Loucy (cell line): ENCODE measurements around the gene DGKI.

ENCODE experiments used
- H2AFZ ChIP-seq: fragments of 200-600 bp; sonication (generic); 2 replicates; pipeline ENCODE4 v1.6.0; 2016; ENCODE audit warnings: antibody characterized with exemption, mild to moderate bottlenecking, low read length, moderate library complexity
- H3F3A ChIP-seq: fragments of 200-600 bp; 2 replicates; pipeline ENCODE4 v1.6.0; 2016; ENCODE audit warnings: antibody characterized with exemption, low read depth, mild to moderate bottlenecking
- H3K27me3 ChIP-seq: fragments of 200-600 bp; sonication (generic); 2 replicates; pipeline ENCODE4 v1.6.1; 2014; ENCODE audit warnings: low read length, mild to moderate bottlenecking; ENCODE audit not compliant: insufficient read depth, poor library complexity, severe bottlenecking
- H3K36me3 ChIP-seq: fragments of 200-600 bp; sonication (generic); 2 replicates; pipeline ENCODE4 v1.6.1; 2016; ENCODE audit warnings: low read length; ENCODE audit not compliant: insufficient read depth
- H3K4me1 ChIP-seq: fragments of 200-600 bp; sonication (generic); 2 replicates; pipeline ENCODE4 v1.5.1; 2014; ENCODE audit warnings: low read length, mild to moderate bottlenecking; ENCODE audit not compliant: insufficient read depth, poor library complexity, severe bottlenecking
- H3K4me2 ChIP-seq: fragments of 200-600 bp; sonication (generic); 2 replicates; pipeline ENCODE4 v1.6.0; 2014; ENCODE audit warnings: antibody characterized with exemption, low read length, low read depth, mild to moderate bottlenecking; ENCODE audit not compliant: poor library complexity, severe bottlenecking
- H3K4me3 ChIP-seq: fragments of 200-600 bp; sonication (generic); 2 replicates; pipeline ENCODE4 v1.5.1; 2014; ENCODE audit warnings: low read length, mild to moderate bottlenecking, mixed read lengths; ENCODE audit not compliant: poor library complexity, severe bottlenecking
- H3K79me2 ChIP-seq: fragments of 200-600 bp; sonication (generic); 2 replicates; pipeline ENCODE4 v1.6.1; 2014; ENCODE audit warnings: low read length; ENCODE audit not compliant: insufficient read depth
- H3K9ac ChIP-seq: fragments of 200-600 bp; sonication (generic); 2 replicates; pipeline ENCODE4 v1.6.0; 2014; ENCODE audit warnings: mild to moderate bottlenecking, low read depth, low read length, moderate library complexity; ENCODE audit not compliant: poor library complexity, severe bottlenecking
- H3K9me2 ChIP-seq: fragments of 200-600 bp; sonication (generic); replicated peaks from 2 replicates; pipeline ENCODE4 v1.6.1; 2016; ENCODE audit warnings: low read depth, low read length, mixed read lengths
- H3K9me3 ChIP-seq: fragments of 200-600 bp; sonication (generic); 2 replicates; pipeline ENCODE4 v1.6.1; 2014; ENCODE audit warnings: mild to moderate bottlenecking, antibody characterized with exemption, low read length, low read depth; ENCODE audit not compliant: insufficient read depth
- H4K20me1 ChIP-seq: fragments of 200-600 bp; sonication (generic); 2 replicates; pipeline ENCODE4 v1.6.0; 2014; ENCODE audit warnings: antibody characterized with exemption, low read length, mild to moderate bottlenecking; ENCODE audit not compliant: insufficient read depth, poor library complexity, severe bottlenecking
- EZH2phosphoT487 ChIP-seq: fragments of 200-600 bp; IDR thresholded peaks from 2 replicates; pipeline ENCODE4 v1.6.1; 2018; ENCODE audit warnings: antibody characterized with exemption, mild to moderate bottlenecking, moderate library complexity, borderline replicate concordance
- TF ChIP-seq, protein P1 (sequence below): fragments of 200-600 bp; sonication (generic); conservative IDR thresholded peaks from 2 replicates; pipeline ENCODE4 v1.5.1; 2014; ENCODE audit warnings: mild to moderate bottlenecking, antibody characterized with exemption, low read length

DGKI gene

DNA sequence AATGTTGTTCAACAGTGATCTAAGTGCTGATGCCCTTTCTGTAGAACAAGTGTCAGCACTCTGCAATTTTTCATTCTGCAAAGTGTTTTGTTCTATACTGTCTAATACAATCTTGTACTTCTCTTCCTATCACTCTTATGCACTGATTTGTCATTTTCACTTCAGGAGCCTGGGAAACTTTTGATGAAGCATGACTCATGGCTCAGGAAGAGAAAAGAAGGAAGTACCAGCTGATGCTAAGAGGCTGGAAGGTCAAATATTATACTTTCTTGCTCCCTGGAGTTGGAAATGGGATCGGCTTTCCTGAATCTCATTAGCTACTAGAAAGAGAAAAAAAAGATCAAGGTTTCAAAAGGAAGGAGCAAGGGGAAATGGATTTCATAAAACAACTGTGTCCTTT lies 45.8 kb downstream of the DGKI start:
- Histone ChIP-seq H3K9me2 (no peaks in the 10 kb centered on the region), H3K36me3 (no peaks in the 10 kb centered on the region), H3F3A (no peaks in the 10 kb centered on the region), H3K27me3 (no peaks in the 10 kb centered on the region), H4K20me1 (no peaks in the 10 kb centered on the region), H2AFZ (no peak overlapping the region), H3K4me1 (no peaks in the 10 kb centered on the region), H3K9me3 (no peaks in the 10 kb centered on the region), H3K4me3 (no peak overlapping the region), H3K9ac (no peak overlapping the region), H3K79me2 (no peaks in the 10 kb centered on the region), H3K4me2 (no peak overlapping the region)
- TF ChIP-seq EZH2phosphoT487, result no peak
- TF ChIP-seq, protein P1, sequence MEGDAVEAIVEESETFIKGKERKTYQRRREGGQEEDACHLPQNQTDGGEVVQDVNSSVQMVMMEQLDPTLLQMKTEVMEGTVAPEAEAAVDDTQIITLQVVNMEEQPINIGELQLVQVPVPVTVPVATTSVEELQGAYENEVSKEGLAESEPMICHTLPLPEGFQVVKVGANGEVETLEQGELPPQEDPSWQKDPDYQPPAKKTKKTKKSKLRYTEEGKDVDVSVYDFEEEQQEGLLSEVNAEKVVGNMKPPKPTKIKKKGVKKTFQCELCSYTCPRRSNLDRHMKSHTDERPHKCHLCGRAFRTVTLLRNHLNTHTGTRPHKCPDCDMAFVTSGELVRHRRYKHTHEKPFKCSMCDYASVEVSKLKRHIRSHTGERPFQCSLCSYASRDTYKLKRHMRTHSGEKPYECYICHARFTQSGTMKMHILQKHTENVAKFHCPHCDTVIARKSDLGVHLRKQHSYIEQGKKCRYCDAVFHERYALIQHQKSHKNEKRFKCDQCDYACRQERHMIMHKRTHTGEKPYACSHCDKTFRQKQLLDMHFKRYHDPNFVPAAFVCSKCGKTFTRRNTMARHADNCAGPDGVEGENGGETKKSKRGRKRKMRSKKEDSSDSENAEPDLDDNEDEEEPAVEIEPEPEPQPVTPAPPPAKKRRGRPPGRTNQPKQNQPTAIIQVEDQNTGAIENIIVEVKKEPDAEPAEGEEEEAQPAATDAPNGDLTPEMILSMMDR, result no peak

DNA sequence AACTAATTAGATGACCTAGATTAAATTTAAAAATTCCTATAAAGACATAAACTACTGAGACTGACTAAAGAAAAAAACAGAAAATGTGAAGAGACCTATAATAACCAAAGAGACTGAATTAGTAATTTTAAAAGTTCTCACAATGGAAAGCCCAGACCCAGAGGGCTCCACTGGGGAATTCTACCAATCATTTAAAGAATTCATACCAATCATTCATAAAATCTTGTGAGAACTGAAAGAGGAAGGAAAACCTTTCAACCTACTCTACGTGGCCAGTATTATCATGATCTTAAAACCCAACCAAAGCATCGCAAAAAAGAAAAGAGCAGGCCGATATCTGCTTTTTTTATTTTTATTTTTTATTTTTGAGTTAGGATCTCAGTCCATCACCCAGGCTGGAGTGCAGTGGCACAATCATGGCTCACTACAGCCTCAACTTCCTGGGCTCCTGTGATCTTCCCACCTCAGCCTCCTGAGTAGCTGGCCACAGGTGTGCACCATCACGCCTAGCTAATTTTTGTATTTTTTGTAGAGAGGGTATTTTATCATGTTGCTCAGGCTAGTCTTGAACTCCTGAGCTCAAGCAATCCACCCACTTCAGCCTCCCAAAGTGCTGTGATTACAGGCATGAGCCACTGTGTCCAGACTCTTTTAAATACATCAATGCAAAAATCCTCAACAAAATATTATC lies 48.6 kb downstream of the DGKI start:
- H3K4me3 ChIP-seq, result no peak overlapping the region
- H3K9me2 ChIP-seq, result no peaks in the 10 kb centered on the region
- H3K27me3 ChIP-seq, result no peaks in the 10 kb centered on the region

DNA sequence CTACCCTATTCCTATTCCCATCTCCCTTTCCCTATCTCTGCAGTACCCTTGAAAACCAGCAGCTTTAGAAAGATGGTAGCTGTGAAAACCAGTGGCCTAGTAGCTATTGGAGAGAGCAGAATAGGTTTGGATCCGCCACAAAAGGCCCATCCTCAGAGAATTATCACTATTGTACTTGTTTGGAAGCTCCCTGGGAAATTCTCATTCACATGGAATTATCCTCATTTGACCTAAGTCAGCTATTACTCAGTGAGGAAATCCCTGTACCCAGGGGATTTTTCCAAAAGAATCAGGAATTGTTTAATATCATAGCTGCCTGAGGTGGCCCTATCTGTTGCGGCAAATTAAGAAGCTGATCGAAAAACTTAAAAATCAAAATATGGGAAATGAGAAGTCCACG lies 51.6 kb downstream of the DGKI start:
- H3K9ac ChIP-seq, result no peak overlapping the region
- H3K4me2 ChIP-seq, result no peak overlapping the region
- H3K27me3 ChIP-seq, result no peaks in the 10 kb centered on the region
- no peak overlapping the region for H3K4me3 ChIP-seq
- no peaks in the 10 kb centered on the region for H3K4me1 ChIP-seq
- H3K36me3 ChIP-seq, result no peaks in the 10 kb centered on the region
- H3K9me2 ChIP-seq, result no peaks in the 10 kb centered on the region
- no peaks in the 10 kb centered on the region for H3K9me3 ChIP-seq
- no peaks in the 10 kb centered on the region for H4K20me1 ChIP-seq
- no peaks in the 10 kb centered on the region for H3F3A ChIP-seq
- no peak for TF ChIP-seq EZH2phosphoT487
- TF ChIP-seq, protein P1, result no peak
- H3K79me2 ChIP-seq, result no peaks in the 10 kb centered on the region
- H2AFZ ChIP-seq, result no peak overlapping the region

More for the DNA sequence above, 48.6 kb downstream of the DGKI start:
- no peak for TF ChIP-seq EZH2phosphoT487
- TF ChIP-seq, protein P1, result no peak
- Histone ChIP-seq H3K9ac (no peak overlapping the region), H4K20me1 (no peaks in the 10 kb centered on the region), H3K79me2 (no peaks in the 10 kb centered on the region), H3K4me2 (no peak overlapping the region), H3K9me3 (no peaks in the 10 kb centered on the region), H3F3A (no peaks in the 10 kb centered on the region), H3K36me3 (no peaks in the 10 kb centered on the region), H3K4me1 (no peaks in the 10 kb centered on the region), H2AFZ (no peak overlapping the region)
